Hematopoietic multipotent progenitor cell treated with erythropoietin and hydrocortisone succinate and interleukin-3 and kit ligand, for 17 days (in vitro differentiated cells): ENCODE data around the gene MYL11.
A peak's percentile ranks its signal among the peaks of the same experiment; 100 is the strongest.
"Not testable (repeated sequence)": the region's sequence is repeated elsewhere in the genome, so short reads cannot be mapped to it uniquely, and the experiment has no call there.

Source experiments
- DNase-seq: peaks from one replicate; pipeline ENCODE4 v3.0.0-alpha.2; 2015; ENCODE audit warnings: low spot score

Gene MYL11

DNA sequence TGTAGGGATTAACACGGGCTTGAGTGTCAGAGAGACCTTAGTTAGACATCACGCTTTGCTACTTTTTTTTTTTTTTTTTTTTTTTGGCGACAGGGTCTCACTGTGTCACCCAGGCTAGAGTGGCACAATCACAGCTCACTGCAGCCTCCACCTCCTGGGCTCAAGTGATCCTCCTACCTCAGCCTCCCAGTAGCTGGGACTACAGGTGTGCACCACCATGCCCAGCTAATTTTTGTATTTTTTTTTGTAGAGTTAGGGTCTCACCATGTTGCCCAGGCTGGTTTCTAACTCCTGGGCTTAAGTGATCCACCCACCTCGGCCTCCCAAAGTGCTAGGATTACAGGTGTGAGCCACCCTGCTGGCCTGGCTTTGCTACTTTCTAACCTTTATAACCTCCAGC lies 22.0 kb downstream of the MYL11 start:
- DNase-seq, result not testable (repeated sequence)

DNA sequence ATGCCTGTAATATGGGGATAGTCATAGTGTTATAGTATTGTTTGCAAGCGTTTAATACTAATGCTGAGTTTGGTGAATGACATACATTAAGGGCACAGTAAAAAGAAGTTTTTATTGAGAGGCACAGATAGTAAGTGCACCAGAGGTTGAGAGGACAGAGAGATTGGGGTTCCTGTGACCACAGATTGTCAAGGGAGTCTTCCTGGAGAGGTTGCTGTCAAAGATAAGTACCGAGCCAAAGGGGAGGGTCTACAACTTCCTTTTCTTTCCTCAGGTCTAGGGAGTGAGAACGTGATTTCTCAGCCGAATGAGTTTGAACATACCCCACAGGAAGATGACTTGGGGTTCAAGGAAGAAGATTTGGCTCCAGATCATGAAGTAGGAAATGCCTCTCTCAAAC lies 22.5 kb downstream of the MYL11 start:
- no peak for DNase-seq

DNA sequence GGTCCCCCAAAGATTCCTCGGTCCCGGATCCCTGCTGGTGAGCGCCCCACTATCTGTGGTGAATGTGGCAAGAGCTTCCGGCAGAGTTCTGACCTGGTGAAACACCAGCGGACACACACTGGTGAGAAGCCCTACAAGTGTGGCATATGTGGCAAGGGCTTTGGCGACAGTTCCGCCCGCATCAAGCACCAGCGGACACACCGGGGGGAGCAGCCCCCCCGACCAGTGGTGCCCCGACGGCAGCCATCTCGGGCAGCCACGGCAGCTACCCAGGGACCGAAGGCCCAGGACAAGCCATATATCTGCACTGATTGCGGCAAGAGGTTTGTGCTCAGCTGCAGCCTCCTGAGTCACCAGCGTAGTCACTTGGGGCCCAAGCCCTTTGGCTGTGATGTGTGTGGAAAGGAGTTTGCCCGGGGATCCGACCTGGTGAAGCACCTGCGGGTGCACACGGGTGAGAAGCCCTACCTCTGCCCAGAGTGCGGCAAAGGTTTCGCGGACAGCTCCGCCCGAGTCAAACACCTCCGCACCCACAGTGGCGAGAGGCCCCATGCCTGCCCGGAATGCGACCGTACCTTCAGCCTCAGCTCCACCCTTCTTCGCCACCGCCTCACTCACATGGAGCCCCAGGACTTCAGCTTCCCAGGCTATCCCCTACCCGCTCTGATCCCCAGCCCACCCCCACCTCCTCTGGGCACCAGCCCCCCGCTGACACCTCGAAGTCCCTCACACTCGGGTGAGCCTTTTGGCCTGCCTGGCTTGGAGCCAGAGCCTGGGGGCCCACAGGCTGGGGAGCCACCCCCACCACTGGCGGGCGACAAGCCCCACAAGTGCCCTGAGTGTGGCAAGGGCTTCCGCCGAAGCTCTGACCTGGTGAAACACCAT lies 23.4 kb downstream of the MYL11 start:
- DNase-seq, result no peak

DNA sequence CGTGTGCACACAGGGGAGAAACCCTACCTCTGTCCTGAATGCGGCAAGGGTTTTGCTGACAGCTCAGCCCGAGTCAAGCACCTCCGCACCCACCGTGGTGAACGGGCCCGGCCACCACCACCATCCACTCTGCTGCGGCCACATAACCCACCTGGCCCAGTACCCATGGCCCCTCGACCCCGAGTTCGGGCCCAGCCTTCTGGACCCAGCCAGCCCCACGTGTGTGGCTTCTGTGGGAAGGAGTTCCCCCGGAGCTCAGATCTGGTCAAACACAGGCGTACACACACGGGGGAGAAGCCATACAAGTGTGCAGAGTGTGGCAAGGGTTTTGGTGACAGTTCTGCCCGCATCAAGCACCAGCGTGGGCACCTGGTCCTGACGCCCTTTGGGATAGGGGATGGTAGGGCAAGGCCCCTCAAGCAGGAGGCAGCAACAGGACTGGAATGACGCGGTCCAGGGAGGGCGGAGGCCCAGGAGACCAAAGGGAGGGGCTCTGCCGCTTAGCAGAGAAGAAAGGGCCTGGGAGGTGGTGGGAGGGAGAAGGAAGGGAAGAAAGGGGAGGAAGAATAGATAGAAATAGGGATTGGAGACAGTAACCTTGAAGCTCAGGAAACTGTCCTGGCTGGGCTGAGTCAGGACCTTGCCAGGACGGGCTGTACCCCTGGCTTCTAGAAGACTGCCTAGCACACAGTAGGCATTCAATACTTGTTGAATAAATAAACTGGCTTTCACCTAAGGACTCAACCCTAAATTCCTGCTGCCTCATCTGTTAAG lies 24.2 kb downstream of the MYL11 start:
- no peak for DNase-seq

- no peak for DNase-seq
These were observed 25.0 kb downstream of the MYL11 start for GRCh38 chr16:30399435-30400186.

DNA sequence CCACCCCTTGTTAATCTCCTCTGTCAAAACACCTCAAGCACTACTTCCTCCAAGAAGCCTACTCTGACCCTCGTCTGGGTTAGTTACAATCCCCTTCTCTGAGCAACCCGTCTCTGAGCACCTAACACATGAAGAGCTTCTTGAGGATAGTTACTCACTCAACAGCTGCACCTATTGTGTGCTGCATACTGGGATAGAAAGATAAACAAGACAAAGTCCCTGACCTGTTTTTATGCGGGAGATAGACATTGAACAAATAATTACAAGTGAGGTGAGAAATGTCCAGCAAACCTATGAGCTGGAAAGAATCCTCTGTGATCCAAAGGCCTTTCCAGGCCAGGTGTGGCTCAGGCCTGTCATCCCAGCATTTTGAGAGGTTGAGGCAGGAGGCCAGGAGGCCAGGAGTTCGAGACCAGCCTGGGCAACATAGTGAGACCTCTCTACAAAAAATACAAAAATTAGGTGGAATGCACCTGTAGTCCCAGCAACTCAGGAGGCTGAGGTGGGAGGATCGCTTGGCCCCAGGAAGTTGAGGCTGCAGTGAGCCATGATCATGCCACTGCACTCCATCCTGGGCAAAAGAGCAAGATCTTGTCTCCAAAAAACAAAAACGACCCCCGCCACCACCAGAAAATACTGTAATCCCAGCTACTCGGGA lies 27.3 kb downstream of the MYL11 start:
- DNase-seq, result no peak

GRCh38 chr16:30406795-30407101 lies 32.1 kb downstream of the MYL11 start:
- no peak for DNase-seq

DNA sequence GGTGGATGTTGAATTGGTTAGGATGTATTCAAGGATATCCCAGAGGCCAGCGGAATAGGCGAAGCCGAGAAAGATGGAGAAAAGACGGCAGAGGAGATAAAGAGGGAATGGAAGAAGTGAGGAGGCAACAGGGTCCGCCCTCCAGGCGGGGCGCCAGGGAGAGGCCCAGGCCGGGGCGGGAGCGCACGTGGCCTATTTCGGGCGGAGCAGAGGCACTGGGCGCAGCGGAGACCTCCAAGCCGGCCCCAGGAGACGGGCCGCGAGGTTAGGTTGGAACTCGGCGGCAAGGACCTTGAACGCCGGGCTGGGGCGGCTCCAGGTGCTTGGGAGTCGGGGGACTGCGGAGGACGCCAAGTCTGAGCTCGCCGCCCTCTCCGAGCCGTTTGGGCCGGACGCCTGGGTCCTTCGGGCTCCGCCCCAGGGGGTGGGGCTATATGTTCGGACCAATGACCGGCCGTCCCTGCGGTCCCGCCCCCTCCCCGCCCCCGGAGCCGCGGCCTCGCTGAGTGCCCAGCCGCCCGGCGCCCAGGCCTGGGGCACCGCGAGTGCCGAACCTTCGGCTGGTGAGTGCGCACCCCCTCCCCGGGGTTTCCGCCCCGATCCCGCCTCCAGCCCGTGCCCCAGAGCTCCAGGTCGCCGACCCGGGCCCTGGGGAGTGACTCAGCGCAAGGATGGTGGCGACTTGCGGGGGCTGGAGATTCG lies 32.7 kb downstream of the MYL11 start, which contains the start of gene ZNF771:
TSS of gene ZNF771 (plus strand) at position 505 of the 702 bp plus-strand sequence. CDS start 448 bp downstream, outside the sequence.
- peak; percentile 93 for DNase-seq

GRCh38 chr16:30407804-30408534 lies 33.4 kb downstream of the MYL11 start:
- no peak for DNase-seq

DNA sequence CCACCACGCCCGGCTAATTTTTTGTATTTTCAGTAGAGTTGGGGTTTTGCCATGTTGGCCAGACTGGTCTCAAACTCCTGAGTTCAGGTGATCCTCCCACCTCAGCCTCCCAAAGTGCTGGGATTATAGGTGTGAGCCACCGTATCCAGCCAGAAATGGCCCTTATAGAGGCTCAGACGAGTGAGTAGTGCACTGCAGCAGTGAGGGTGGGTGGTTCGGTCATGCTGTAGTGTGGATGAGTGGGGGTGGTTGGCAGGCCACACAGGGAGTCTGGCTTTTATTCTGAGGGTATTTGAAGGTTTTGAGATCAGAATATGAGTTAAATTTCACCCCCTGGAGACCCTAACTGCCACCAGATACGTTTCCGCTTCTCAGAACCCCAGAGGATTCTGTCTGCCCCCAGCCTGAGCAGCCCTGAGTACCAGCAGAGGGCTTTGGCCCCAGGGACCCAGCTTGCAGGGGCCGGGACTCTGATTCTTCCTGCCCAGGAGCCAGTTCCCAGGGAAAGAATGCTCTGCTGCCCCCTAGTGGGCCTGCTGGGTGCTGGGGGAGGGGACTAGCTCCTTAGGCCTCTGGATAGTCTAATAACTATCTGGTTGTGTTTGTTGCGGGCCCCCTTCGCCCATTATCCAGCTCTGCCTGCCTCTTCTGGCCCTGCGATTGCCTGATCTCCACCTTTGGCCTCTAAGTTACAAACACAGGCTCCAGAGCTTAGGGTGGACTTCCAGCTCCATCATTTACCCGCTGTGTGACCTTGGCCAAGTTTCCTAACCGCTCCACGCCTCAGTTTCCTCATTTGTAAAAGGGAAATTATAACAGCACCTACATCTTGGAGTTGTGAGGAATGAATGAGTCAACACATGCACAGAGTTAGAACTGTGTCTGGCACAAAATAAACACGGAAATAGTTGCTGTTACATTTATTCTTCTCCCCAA lies 34.8 kb downstream of the MYL11 start:
- peak; percentile 92 for DNase-seq

- DNase-seq, result no peak
These were observed 38.7 kb downstream of the MYL11 start for GRCh38 chr16:30413112-30413806.

DNA sequence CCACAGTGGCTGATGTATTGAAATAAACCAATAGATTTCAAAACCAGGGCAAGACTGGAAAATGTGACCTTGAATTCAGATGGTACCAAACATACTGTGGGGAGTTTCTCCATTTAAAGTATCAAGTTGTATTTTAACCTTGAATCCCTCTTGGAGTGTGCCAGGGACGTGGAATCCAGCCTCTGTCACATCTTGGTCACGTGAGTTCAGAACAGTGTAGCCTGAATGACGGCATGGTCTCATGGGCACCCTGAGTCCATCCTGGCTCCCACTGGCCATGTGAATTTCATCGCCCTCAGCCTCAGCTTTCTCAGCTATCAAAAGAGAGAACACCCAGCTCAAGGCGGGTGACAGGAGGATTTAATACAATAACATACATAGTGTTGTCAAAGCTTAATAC lies 39.6 kb downstream of the MYL11 start:
- no peak for DNase-seq

DNA sequence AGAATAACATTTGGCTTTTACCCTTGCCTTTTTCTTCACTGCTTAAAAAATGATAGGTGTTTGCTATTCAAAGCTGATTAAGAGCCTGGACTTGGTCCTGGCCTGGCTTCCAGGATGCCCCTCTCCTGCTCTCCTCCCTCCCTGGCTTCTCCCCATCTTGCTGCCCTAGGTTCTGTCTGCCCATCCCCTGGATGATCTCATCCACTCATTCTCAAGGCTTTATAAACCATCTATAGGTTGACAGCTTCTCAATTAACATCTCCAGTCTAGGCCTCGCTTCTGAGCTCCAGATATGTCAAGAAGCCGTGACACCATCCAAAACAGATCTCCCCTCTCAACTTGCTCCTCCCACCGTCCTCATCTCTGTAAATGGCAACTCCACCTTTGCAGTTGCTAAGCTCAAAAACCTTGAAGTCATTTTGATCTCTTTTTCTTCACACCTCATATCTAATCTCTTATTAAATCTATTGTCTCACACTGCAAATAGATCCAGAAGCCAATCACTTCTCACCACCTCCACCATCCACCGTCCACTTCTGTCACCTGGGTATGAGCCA lies 41.5 kb downstream of the MYL11 start:
- DNase-seq, result no peak

GRCh38 chr16:30416624-30417528 lies 42.3 kb downstream of the MYL11 start:
- no peak for DNase-seq

DNA sequence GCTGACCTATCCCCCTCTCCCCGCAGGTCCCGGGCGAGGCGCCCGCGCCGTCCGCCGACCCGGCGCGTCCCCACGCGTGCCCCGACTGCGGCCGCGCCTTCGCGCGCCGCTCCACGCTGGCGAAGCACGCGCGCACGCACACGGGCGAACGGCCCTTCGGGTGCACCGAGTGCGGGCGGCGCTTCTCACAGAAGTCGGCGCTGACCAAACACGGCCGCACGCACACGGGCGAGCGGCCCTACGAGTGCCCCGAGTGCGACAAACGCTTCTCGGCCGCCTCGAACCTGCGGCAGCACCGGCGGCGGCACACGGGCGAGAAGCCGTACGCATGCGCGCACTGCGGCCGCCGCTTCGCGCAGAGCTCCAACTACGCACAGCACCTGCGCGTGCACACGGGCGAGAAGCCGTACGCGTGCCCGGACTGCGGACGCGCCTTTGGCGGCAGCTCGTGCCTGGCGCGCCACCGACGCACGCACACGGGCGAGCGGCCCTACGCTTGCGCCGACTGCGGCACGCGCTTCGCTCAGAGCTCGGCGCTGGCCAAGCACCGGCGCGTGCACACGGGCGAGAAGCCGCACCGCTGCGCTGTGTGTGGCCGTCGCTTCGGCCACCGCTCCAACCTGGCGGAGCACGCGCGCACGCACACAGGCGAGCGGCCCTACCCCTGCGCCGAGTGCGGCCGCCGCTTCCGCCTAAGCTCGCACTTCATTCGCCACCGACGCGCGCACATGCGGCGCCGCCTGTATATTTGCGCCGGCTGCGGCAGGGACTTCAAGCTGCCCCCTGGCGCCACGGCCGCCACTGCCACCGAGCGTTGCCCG lies 43.1 kb downstream of the MYL11 start:
- DNase-seq, result peak; percentile 66

DNA sequence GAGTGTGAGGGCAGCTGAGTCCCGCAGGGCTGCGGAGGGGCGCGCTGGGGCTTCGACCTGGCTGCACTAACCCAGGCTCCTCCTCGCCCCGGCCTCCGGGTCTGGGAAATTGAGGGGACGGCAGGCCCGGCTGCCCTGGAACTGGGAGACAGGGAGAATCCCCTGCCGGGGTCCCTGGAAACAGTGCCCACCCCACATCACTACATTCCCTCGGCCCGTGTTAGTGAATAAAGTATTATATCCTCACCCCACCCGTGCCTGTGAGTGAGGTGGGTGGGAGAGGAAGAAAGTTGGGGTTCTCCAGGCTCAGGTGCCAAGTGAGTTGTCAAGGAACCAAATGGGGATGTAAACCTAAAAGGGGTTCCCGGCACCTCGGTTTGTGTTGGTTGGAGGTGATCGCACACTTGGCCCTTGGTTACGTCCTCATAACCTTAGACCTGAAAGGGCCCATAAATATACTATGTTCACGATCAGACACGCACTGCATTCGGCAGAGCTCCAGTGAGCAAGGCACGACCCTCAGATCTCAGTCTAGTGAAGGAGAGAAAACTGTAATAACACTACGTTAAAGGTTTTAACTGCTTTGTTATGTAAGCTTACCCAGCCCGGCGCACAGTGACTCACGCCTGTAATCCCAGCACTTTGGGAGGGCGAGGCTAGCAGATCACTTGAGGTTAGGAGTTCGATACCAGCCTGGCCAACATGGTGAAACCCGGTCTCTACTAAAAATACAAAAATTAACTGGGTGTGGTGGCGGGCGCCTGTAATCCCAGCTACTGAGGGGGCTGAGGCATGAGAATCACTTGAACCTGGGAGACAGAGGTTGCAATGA lies 44.0 kb downstream of the MYL11 start:
- DNase-seq, result no peak
